GM18951 (cell line): ENCODE measurements around the gene POLA1.

Source experiments
- POLR2A ChIP-seq: IDR thresholded peaks from 4 replicates; pipeline ENCODE4 v1.6.1; 2011; ENCODE audit warnings: mild to moderate bottlenecking; ENCODE audit not compliant: insufficient read length, insufficient read depth; ENCODE audit errors: extremely low read depth
- in situ Hi-C: fragments of 300-500 bp; cut with MboI; formaldehyde crosslinking; loops from one replicate; pipeline ENCODE4 v1.12.0; 2022; ENCODE audit warnings: low sequenced_read_pairs, mixed read lengths, inconsistent platforms; ENCODE audit not compliant: unreplicated experiment

POLA1 gene

DNA sequence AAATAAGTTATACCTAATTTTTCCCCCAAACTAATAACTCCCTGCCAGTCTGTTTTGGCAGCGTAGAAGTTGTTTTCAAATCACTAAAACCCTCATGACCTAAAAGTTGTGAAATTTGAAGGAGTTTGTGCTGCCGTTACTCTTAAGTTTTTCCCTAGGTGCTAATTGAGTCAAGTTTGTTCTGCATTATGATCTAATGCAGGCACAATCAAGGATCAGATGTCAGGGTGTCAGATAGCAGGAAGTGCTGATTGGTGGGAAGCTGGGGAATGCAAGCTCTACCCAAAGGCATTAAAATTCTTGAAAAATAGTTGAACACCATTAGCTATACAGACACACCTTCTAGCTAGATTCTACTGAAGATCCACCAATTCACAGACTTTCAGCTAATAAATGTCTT is 270.1 kb downstream of the POLA1 start:
- in situ Hi-C loops, result no loop called here
- TF ChIP-seq POLR2A, result no peak

GRCh38 chrX:24965372-24965771 is 271.7 kb downstream of the POLA1 start:
- no peak for TF ChIP-seq POLR2A
- in situ Hi-C loops, result no loop called here

DNA sequence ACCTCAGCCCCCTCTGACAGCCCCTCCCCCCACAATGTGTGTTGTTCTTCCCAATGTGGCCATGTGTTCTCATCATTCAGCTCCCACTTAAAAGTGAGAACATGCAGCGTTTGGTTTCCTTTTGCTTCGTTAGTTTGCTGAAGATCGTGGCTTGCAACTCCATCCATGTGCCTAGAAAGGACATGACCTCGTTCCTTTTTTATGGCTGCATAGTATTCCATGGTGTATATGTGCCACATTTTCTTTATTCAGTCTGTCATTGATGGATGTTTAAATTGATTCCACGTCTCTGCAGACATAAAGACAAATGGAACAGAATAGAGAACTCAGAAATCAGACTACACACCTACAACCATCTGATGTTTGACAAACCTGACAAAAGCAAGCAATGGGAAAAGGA is 276.1 kb downstream of the POLA1 start:
- in situ Hi-C loops, result no loop called here
- no peak for TF ChIP-seq POLR2A

DNA sequence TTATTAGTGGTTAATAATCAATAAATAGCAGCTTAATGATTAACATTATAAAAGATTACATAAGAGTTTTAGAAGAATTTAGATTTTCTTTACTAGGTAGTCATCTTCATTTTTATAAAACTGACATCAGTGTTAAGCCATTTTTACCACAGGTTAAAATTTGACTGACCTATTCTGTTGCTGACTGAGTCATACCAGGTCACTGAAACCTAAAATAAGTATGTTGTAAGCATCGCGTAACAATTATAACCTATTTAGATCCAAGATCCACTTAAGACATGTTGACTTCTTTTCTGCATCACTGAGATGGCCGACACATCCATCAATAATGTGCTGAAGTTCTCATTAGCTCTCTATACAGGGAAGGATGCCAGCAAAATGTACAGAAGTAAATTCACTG is 285.4 kb downstream of the POLA1 start:
- no peak for TF ChIP-seq POLR2A

GRCh38 chrX:24981030-24981429 is 287.3 kb downstream of the POLA1 start:
- no peak for TF ChIP-seq POLR2A
- in situ Hi-C loops, result no loop called here

More for the DNA sequence above, 285.4 kb downstream of the POLA1 start:
- in situ Hi-C loops, result no loop called here

DNA sequence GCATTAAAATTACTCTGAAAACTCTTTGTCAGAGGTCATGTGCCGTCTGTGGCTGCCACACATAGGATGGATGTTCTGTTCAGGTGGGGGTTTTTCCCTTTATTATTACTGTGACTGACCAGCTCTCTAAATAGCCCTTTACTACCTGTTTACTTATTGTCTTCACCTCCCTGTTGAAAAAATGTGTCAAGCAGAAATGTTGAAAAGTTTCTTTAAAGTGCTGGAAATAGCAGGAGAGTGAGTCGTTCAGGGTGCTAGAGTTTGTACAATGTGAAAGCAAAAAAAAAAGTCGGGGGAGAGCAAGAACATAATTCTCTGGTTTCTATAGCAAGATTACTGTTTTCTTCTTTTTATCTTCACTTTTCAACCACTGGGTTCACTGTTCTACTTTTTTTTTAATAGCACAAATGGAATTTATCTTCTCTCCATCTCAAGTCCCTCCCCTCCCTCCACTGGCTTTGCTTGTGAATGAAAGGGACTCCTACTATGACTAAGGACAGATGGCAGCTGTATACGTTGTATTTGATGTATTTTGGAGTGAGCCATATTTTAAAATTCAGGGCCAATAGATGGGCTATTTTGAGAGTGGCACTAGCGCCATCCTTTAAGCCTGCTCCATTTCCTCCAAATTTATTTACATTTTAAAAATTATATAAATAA is 288.7 kb downstream of the POLA1 start:
- no peak for TF ChIP-seq POLR2A
- in situ Hi-C loops, result no loop called here

GRCh38 chrX:24983931-24984330 is 290.2 kb downstream of the POLA1 start:
- in situ Hi-C loops, result no loop called here
- no peak for TF ChIP-seq POLR2A

DNA sequence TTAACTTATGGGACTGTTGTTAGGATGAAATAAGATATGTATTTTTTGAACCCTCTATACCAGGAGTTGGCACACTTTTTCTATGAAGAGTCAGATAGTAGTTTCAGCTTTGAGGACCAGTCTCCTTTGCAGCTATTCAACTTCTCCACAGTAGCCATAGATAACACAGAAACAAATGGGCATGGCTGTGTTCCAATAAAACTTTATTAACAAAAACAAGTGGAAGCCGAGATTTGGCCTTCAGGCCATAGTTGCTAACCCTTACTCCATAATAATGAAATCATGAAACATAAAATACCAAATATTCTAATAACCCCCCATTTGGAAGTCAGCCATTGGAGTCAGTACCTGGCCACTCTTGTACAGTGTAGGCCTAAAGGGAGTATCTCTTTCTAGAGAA is 291.4 kb downstream of the POLA1 start:
- no peak for TF ChIP-seq POLR2A
- in situ Hi-C loops, result no loop called here

DNA sequence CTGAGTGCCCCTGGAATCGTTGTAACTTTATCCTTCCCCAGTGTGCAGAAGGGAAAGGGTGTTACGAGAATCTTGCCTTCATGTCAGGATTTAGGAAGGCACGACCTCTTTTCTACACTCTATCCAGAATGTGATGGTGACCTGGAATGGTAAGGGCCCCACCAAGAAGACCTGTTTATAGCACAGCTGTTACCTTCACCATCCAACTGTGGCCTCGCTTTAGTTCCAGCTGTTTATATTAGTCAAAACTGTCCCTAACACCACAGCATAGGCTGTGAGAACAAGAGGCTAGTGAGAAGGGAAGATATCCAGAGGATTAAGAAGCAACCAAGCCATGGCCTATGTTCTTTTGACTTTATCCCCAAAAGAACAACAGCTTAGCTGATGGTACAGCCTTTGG is 294.0 kb downstream of the POLA1 start:
- in situ Hi-C loops, result no loop called here
- no peak for TF ChIP-seq POLR2A

DNA sequence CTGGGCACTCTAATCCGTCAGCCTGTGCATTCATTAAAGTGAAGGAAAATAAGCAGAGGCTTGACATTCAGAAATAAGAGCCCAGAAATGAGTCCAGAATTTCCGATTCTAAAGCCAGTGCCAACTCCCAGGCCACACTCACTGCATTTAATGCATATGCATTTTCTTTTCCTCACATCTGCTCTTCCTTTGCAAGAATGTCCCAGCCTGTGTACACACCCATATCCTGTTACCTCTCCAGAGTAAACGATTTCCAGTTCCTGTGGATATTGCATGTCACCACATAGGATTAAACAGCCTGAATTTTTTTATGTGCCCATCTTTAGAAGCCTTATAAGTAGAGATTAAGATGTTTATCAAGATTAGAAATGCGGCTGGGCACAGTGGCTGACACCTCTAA is 294.6 kb downstream of the POLA1 start:
- no peak for TF ChIP-seq POLR2A
- in situ Hi-C loops, result no loop called here

DNA sequence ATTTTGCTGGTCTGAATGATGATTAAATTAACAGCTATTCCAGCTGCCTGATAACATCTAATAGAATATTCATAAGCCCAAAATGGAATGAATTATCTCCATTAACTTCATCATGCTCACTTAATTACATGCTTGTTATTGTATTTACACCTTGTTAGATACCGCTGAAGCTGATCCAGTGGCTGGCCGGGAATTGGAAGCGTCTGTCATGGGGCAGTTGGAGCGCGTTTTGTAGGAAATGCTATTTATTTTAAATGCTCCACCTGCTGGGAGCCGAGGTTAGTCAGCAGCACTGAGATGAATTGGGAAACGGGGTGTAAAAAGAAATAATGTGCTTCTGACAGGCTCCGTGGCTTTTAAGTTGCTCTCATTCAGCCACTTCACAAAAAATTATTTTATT is 296.8 kb downstream of the POLA1 start:
- in situ Hi-C loops, result no loop called here
- TF ChIP-seq POLR2A, result no peak

- TF ChIP-seq POLR2A, result no peak
- in situ Hi-C loops, result no loop called here
These were observed 300.2 kb downstream of the POLA1 start for GRCh38 chrX:24993879-24994278.

DNA sequence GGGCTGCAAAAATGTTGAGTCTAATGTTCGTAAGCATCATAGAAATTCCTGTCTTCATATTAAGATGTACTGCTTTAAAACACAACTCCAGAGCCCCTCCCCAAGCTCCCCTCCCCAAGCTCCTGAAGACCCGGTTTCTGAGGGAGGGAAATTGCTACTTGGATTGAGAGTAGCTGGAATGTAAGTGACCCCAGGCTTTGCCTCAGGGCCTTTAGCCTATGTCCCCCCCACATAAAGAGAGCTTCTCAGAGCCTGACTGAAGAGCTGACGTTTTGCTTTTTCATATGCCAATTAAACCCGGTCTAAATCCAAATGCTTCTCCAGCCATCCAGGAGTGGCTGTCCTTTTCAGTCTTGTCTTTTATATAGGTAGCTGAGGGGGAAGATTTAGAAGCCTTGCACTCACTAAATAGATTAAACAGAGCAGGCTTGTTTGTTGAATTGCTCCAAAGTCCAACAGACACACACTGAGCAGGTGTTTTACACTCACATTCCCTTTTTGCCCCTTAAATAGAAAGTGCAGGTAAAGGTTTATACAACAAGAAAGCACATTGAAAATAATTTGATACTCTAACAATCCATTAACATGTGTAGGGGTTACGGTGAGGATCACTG is 302.5 kb downstream of the POLA1 start:
- in situ Hi-C loops, result no loop called here
- TF ChIP-seq POLR2A, result no peak

- in situ Hi-C loops, result no loop called here
- TF ChIP-seq POLR2A, result no peak
These were observed 305.8 kb downstream of the POLA1 start for GRCh38 chrX:24999511-24999910.
